ENCODE results near the gene NAGS. TPM values are rescaled to one million over a fixed set of nuclear protein-coding genes. Genes with fewer than 3 reads are reported as not detected.
"Not testable (repeated sequence)": the region's sequence is repeated elsewhere in the genome, so short reads cannot be mapped to it uniquely, and the experiment has no call there.

The NAGS gene
- total RNA-seq, 3 donors from 2014 or later (not counting 1 experiment from before 2014, with no cell fraction given), result 0.92 to 1.7 (median 1.1) TPM

- no peaks in the 10 kb centered on the region for H3K36me3 ChIP-seq (ENCODE audit: control insufficient read depth, insufficient read depth, low read length)
- H3K4me3 ChIP-seq (ENCODE audit: low read length), result no peak overlapping the region
- Mint-ChIP-seq H3K4me3 (no peak overlapping the region), H3K27ac (no peak overlapping the region), H3K9me3 (no peaks in the 10 kb centered on the region), H3K4me1 (no peaks in the 10 kb centered on the region), H3K27me3 (ENCODE audit: low read depth in 2 of 2) (peaks cover 8 to 25% of the 10 kb centered on the region in 2 donors), H3K36me3 (no peaks in the 10 kb centered on the region)
- ATAC-seq, result no peak
- H3K4me1 ChIP-seq (ENCODE audit: control insufficient read depth, insufficient read depth, low read length), result no peaks in the 10 kb centered on the region
- 89% methylated on average over 4 of the region's 4 CpGs for WGBS (ENCODE audit: insufficient coverage)
- no peak for TF ChIP-seq CTCF (IDR thresholded peaks at IDR 0.05)
- DNase-seq, result no peak
- H3K9me3 ChIP-seq (ENCODE audit: control insufficient read depth, insufficient read depth, low read length), result no peaks in the 10 kb centered on the region
- intact Hi-C loops (cut with micrococcal nuclease), result no loop called here
- no peaks in the 10 kb centered on the region for H3K27me3 ChIP-seq (ENCODE audit: control insufficient read depth, insufficient read depth, low read length)
- no peak overlapping the region for H3K27ac ChIP-seq (ENCODE audit: low read length)
Observed at GRCh38 chr17:43970366-43970765, 34.1 kb upstream of the NAGS start.

- H3K36me3 Mint-ChIP-seq; H3K27ac Mint-ChIP-seq; ATAC-seq; H3K4me1 ChIP-seq (ENCODE audit: control insufficient read depth, insufficient read depth, low read length); H3K9me3 Mint-ChIP-seq; H3K27me3 ChIP-seq (ENCODE audit: control insufficient read depth, insufficient read depth, low read length); H3K4me1 Mint-ChIP-seq; H3K36me3 ChIP-seq (ENCODE audit: control insufficient read depth, insufficient read depth, low read length); intact Hi-C loops (cut with micrococcal nuclease); H3K27ac ChIP-seq (ENCODE audit: low read length); H3K4me3 ChIP-seq (ENCODE audit: low read length); DNase-seq; H3K9me3 ChIP-seq (ENCODE audit: control insufficient read depth, insufficient read depth, low read length); H3K4me3 Mint-ChIP-seq: not testable (repeated sequence)
- peaks cover 6 to 17% of the 10 kb centered on the region in 2 donors for H3K27me3 Mint-ChIP-seq (ENCODE audit: low read depth in 2 of 2)
- no CpG with 5 or more reads among the region's 2 CpGs for WGBS (ENCODE audit: insufficient coverage)
Observed at GRCh38 chr17:43971436-43971835, 33.0 kb upstream of the NAGS start.

GRCh38 chr17:43972444-43973212 lies 31.8 kb upstream of the NAGS start:
- 88% methylated on average over 22 of the region's 22 CpGs for WGBS (ENCODE audit: insufficient coverage)
- H3K4me1 Mint-ChIP-seq; H3K4me3 ChIP-seq (ENCODE audit: low read length); H3K27me3 ChIP-seq (ENCODE audit: control insufficient read depth, insufficient read depth, low read length); H3K27ac Mint-ChIP-seq; H3K9me3 Mint-ChIP-seq; H3K4me1 ChIP-seq (ENCODE audit: control insufficient read depth, insufficient read depth, low read length); H3K27ac ChIP-seq (ENCODE audit: low read length); intact Hi-C loops (cut with micrococcal nuclease); H3K36me3 ChIP-seq (ENCODE audit: control insufficient read depth, insufficient read depth, low read length); DNase-seq; H3K4me3 Mint-ChIP-seq; H3K36me3 Mint-ChIP-seq; ATAC-seq; H3K9me3 ChIP-seq (ENCODE audit: control insufficient read depth, insufficient read depth, low read length): not testable (repeated sequence)
- peaks cover 9 to 23% of the 10 kb centered on the region in 2 donors for H3K27me3 Mint-ChIP-seq (ENCODE audit: low read depth in 2 of 2)

GRCh38 chr17:43974382-43975266 lies 29.8 kb upstream of the NAGS start:
- WGBS (ENCODE audit: insufficient coverage), result 78% methylated on average over 12 of the region's 14 CpGs
- Histone ChIP-seq H3K9me3 (ENCODE audit: control insufficient read depth, insufficient read depth, low read length) (no peaks in the 10 kb centered on the region), H3K4me1 (ENCODE audit: control insufficient read depth, insufficient read depth, low read length) (no peaks in the 10 kb centered on the region), H3K36me3 (ENCODE audit: control insufficient read depth, insufficient read depth, low read length) (no peaks in the 10 kb centered on the region), H3K4me3 (ENCODE audit: low read length) (no peak overlapping the region), H3K27me3 (ENCODE audit: control insufficient read depth, insufficient read depth, low read length) (no peaks in the 10 kb centered on the region), H3K27ac (ENCODE audit: low read length) (no peak overlapping the region)
- no peaks in the 10 kb centered on the region for H3K9me3 Mint-ChIP-seq
- intact Hi-C loops (cut with micrococcal nuclease), result no loop called here
- ATAC-seq, result no peak
- no peak for TF ChIP-seq CTCF (IDR thresholded peaks at IDR 0.05)
- DNase-seq, result no peak
- H3K27ac Mint-ChIP-seq, result no peak overlapping the region
- H3K36me3 Mint-ChIP-seq, result no peaks in the 10 kb centered on the region
- peaks cover 13 to 36% of the 10 kb centered on the region in 2 donors for H3K27me3 Mint-ChIP-seq (ENCODE audit: low read depth in 2 of 2)
- no peak overlapping the region for H3K4me3 Mint-ChIP-seq
- no peaks in the 10 kb centered on the region for H3K4me1 Mint-ChIP-seq

All from natural killer cell (primary cell).